ENCODE measurements around the gene ROBO1.
A peak's percentile ranks its signal among the peaks of the same experiment; 100 is the strongest.

The ROBO1 gene

DNA sequence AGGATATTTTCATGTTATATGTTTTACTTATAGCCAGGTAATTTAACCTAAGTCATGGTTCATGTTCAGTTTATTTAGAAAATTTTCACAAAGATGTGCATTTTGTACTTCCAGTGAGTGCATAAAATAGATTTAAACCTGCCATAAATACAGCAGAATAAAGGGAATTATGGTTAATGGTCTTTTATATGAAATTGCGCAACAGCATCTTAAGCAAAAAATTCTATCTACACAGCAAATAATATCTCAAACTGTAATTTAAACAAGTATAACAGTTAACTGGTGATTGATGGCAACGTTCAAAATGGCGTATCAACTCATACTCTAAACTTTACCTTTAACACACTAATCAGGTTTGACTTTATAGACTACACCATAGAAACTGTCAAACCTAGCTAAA lies 97.6 kb downstream of the ROBO1 start:
- no peak for DNase-seq (ENCODE audit: low read depth, low spot score)

DNA sequence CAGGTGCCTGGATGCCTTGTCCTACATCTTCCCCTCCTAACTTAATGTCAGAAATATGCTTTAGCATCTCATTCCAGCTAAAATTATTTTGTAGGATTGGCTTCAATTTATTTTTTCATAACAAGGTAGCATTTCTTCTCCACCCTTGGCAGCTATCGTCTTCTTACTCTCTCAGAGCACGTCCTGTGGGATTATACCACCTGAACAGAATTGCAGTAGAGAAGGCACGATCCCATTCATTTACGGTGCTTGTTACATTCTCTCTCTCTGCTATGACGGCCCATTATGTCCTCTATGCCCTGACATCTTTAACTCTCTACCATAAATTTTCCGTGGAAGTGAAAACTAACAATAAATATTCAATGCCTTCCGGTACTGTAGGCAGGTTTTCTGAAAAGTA lies 103.3 kb downstream of the ROBO1 start:
- no peak for DNase-seq (ENCODE audit: low read depth, low spot score)

GRCh38 chr3:79661896-79662295 lies 105.9 kb downstream of the ROBO1 start:
- DNase-seq (ENCODE audit: low read depth, low spot score) = peak; percentile 16

DNA sequence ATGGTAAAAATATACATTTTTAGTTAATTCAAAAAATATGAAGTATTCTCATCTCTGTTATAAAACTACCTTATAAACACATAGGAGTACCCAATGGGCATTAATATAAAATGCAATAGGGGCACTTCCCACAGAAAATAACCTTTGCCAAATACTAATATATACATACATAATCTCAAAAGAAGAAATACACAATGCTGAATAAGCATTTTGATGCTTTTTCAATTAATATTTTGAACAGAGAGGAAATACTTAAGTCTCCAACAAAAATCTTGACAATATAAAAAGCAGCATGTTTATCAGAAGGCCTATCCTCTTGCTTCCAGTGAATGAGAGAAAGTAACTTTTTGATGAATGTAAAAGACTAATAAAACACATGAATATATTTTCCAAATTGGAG lies 110.7 kb downstream of the ROBO1 start:
- no peak for DNase-seq (ENCODE audit: low read depth, low spot score)

DNA sequence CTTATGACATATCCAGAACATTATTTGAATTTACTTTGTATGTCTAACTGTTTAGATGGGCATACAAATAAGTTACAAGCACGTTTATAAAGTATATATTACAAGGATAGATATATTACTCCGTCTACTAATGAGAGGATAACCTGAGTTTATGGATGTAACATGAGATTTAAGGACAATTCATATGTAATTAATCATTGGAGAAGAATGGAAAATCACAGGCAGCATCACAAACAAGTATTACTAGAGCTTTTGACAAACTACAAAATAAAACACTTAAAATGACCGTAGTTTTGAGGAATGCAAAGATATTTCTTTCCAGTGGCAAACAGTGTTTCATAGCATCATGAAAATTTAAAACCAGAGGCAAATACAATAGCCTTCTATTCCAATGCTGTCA lies 113.8 kb downstream of the ROBO1 start:
- no peak for DNase-seq (ENCODE audit: low read depth, low spot score)

GRCh38 chr3:79653266-79653830 lies 114.5 kb downstream of the ROBO1 start:
- no peak for DNase-seq (ENCODE audit: low read depth, low spot score)

DNA sequence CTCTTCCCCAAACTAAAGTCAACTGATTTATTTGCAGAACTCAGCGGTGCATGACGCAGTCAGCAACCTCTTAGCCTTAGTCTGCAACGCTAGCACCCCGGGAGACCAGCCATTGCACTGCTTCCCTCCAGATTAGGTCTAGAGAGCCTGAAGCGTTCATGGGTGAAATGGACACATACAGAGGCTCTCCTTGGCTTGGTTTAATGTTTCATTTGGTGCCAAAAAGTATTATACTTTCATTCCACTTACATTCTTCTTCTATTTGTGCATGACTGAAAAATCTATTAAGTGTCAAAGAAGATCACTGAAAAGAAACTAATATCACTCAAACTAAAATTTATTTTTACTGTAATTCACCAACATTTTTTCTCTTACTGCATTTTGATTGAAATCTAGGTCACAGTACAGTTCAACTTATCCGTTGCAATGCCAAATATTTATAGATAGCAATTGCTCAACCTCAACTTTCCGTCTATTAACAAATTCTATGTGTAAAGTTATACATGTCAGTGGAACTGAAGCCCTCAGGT lies 116.2 kb downstream of the ROBO1 start:
- peak; percentile 9 for DNase-seq (ENCODE audit: low read depth, low spot score)

DNA sequence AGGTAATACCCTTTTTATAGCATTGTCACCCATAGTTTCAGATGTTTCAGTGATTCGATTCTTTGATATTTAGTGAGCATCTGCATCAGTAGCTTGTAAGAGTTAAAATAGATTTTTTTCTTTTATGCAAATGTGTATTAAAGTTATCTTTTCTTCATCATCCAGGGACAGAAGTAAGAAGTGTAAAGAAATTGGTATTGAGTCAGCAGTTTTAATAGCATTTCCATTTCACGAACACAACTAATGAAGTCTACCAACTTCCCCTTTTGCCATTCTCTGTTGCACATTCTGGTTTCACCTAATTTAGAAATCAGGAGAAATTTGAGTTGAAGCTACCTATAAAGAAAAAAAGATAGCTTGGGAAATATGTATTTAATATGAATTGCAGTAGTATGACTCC lies 127.9 kb downstream of the ROBO1 start:
- no peak for DNase-seq (ENCODE audit: low read depth, low spot score)

GRCh38 chr3:79636372-79636771 lies 131.4 kb downstream of the ROBO1 start:
- no peak for DNase-seq (ENCODE audit: low read depth, low spot score)

DNA sequence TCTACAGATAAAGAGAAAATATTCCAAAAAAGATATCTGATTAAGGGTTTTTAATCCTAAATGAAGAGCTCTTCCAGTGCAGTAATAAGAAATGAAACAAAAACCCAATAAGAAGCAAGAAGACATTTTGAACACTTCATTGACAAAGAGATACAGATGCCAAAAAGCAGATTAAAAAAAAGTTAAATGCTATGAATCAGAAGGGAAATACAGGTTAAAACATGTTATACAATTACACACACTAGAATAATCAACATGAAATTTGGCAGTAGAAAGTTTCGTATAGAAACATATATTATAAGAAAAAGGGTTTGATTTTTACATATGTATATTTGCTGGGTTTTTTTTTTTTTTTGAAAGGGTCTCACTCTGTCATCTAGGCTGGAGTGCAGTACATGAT lies 135.0 kb downstream of the ROBO1 start:
- no peak for DNase-seq (ENCODE audit: low read depth, low spot score)

DNA sequence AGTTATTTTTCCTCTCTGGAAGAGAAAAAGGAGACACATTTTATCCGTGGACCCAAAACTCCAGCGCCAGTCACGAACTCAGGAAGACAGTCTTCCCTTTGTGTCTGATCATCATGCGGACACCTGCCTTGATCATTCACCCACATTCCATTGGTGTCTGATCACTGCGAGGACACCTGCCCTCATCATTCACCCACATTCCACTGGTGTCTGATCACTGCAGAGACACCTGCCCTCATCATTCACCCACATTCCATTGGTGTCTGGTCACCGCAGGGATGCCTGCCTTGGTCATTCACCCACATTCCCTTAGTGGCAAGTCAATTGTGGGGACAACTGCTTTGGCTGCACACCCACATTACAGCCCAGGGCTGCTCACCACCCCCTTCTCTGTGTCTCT lies 148.9 kb downstream of the ROBO1 start:
- DNase-seq (ENCODE audit: low read depth, low spot score) = no peak

- DNase-seq (ENCODE audit: low read depth, low spot score) = no peak
Observed at GRCh38 chr3:79606414-79606813, 161.4 kb downstream of the ROBO1 start.

- peak; percentile 51 for DNase-seq (ENCODE audit: low read depth, low spot score)
Observed at GRCh38 chr3:79604681-79605080, 163.1 kb downstream of the ROBO1 start.

- DNase-seq (ENCODE audit: low read depth, low spot score) = no peak
Observed at GRCh38 chr3:79602385-79602784, 165.4 kb downstream of the ROBO1 start.

GRCh38 chr3:79598594-79598993 lies 169.2 kb downstream of the ROBO1 start:
- peak; percentile 30 for DNase-seq (ENCODE audit: low read depth, low spot score)

GRCh38 chr3:79597709-79598108 lies 170.1 kb downstream of the ROBO1 start:
- DNase-seq (ENCODE audit: low read depth, low spot score) = no peak

- DNase-seq (ENCODE audit: low read depth, low spot score) = no peak
Observed at GRCh38 chr3:79587150-79587549, 180.6 kb downstream of the ROBO1 start.

DNA sequence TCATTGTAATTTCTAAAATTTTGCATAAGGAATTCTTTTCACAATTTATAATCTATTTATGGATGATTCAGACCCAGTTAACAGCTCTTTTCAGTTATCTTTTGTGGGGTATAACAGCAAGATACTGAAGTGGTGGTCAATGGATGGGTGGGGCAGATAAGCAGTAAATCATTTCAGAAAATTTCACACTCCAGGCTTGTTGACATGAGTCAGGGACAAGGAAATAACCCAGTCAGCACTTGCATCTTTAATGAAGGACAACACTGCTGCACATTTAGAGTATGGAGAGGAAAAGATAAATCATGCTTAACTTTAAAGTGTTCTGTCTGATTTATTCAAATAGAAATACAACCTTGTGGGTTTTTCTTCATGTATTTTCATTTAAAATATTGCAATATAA lies 181.6 kb downstream of the ROBO1 start:
- no peak for DNase-seq (ENCODE audit: low read depth, low spot score)

DNA sequence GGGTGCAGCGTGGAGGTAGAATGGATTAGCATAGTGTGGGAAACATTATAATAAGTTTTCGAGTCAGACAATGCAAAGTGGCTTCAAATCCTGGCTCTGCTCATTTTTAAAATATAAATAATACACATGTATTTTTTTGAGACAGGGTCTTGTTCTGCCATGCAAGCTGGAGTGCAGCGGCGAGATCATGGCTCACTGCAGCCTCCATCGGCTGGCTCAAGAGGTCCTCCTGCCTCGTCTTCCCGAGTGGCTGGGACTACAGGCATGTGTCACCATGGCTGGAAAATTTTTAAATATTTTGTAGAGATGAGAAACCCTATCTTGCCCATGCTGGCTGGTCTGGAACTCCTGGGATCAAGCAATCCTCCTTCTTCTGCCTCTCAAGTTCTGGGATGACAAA lies 194.9 kb downstream of the ROBO1 start:
- no peak for DNase-seq (ENCODE audit: low read depth, low spot score)

- no peak for DNase-seq (ENCODE audit: low read depth, low spot score)
Observed at GRCh38 chr3:79568938-79569337, 198.9 kb downstream of the ROBO1 start.

- no peak for DNase-seq (ENCODE audit: low read depth, low spot score)
Observed at GRCh38 chr3:79564192-79564591, 203.6 kb downstream of the ROBO1 start.

GRCh38 chr3:79560698-79561097 lies 207.1 kb downstream of the ROBO1 start:
- no peak for DNase-seq (ENCODE audit: low read depth, low spot score)

GRCh38 chr3:79558943-79559342 lies 208.9 kb downstream of the ROBO1 start:
- DNase-seq (ENCODE audit: low read depth, low spot score) = no peak

DNA sequence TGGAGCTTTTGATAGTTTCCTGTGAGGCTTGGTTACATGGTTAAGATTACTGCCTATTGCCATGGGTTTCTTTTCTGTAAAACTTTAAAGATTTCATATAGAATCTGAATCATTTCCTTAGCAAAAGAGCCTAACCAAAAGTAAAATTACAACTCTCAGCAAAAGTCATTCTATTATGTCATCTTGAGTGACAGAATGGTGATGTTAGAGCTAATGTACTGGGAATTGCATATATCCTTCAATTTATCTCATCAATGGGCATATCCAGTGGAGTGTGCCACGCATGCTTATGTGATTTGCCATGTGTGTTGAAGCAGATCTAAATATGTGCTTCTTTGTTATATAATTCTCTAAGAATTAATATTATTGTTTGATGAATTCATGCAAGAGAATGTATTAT lies 212.1 kb downstream of the ROBO1 start:
- no peak for DNase-seq (ENCODE audit: low read depth, low spot score)
